ENCODE data around the gene FCGR2B. TPM values are rescaled to one million over a fixed set of nuclear protein-coding genes. Genes with fewer than 3 reads are reported as not detected.

FCGR2B gene
- total and polyA plus RNA-seq, 2 experiments from 2014 or later = not detected

GRCh38 chr1:161726473-161727255 is 63.7 kb downstream of the FCGR2B start (continued):
- TF ChIP-seq ZNF462 (CRISPR knock-in tag; IDR thresholded peaks at IDR 0.05) (no peak), EZH2phosphoT487 (IDR thresholded peaks at IDR 0.05; ENCODE audit: unreplicated experiment) (no peak)

GRCh38 chr1:161727256-161727924 is 64.4 kb downstream of the FCGR2B start:
- Histone ChIP-seq H3K4me1 (ENCODE audit: insufficient read depth) (peaks cover 22% of the 10 kb centered on the region), H2AFZ (peak overlapping the region; percentile 94), H3K36me3 (ENCODE audit: insufficient read depth) (no peaks in the 10 kb centered on the region), H3K9me2 (ENCODE audit: insufficient read depth) (0 out of 2 replicates have a peak, but pooled peaks cover 2% of the 10 kb centered on the region), H4K20me1 (replicated peaks; ENCODE audit: insufficient read depth) (no peaks in the 10 kb centered on the region), H3K27me3 (ENCODE audit: insufficient read depth) (peaks cover 55% of the 10 kb centered on the region), H3F3A (replicated peaks; ENCODE audit: low read depth) (no peaks in the 10 kb centered on the region), H3K4me2 (peak overlapping the region; percentile 89), H3K4me3 (peak overlapping the region; percentile 93), H3K27ac (ENCODE audit: low read depth) (0 out of 2 replicates have a peak overlapping the region, but pooled peaks have one; percentile 63), H3K79me2 (replicated peaks; ENCODE audit: insufficient read depth) (no peaks in the 10 kb centered on the region)
- Mint-ChIP-seq H3K27ac (peak overlapping the region; percentile 79), H3K9me3 (no peaks in the 10 kb centered on the region; the same call in 2 of the 3 replicates), H3K36me3 (ENCODE audit: low read depth) (no peaks in the 10 kb centered on the region), H3K4me3 (peak overlapping the region; percentile 85), H3K27me3 (ENCODE audit: insufficient read depth, low read depth, poor library complexity) (peaks cover 42% of the 10 kb centered on the region), H3K4me1 (peaks cover 31% of the 10 kb centered on the region)
- peak; percentile 17 for ATAC-seq
- DNase-seq (ENCODE audit: low spot score) = peak; percentile 41
- TF ChIP-seq ZNF462 (CRISPR knock-in tag; IDR thresholded peaks at IDR 0.05) = no peak
- TF ChIP-seq NANOG (IDR thresholded peaks at IDR 0.05; ENCODE audit: borderline replicate concordance) = no peak
- no peak for TF ChIP-seq ETS1 (IDR thresholded peaks at IDR 0.05)
- TF ChIP-seq EZH2 (IDR thresholded peaks at IDR 0.05; ENCODE audit: low read depth, unreplicated experiment) = no peak
- no peak for TF ChIP-seq ZNF331 (CRISPR knock-in tag; IDR thresholded peaks at IDR 0.05; ENCODE audit: low read depth)
